BLaER1 treated with 17β-estradiol and CSF1 and Interleukin-3, amounts not matched to agents 10 nM and 100 nM (cell line): ENCODE results near the gene IL20.

Experiments used
- H3K27ac ChIP-seq, 11 experiments: shearing (Covaris generic); formaldehyde crosslinking; 2 replicates each; pipeline ENCODE4 v1.8.1; 2022
- H3K27me3 ChIP-seq, 11 experiments: shearing (Covaris generic); formaldehyde crosslinking; 2 replicates each; pipeline ENCODE4 v1.8.1; 2022
- H3K36me3 ChIP-seq, 11 experiments: shearing (Covaris generic); formaldehyde crosslinking; 2 replicates each; pipeline ENCODE4 v1.8.1; 2022
- H3K4me1 ChIP-seq, 10 experiments: shearing (Covaris generic); formaldehyde crosslinking; 2 replicates each; pipeline ENCODE4 v1.8.1; 2022
- H3K4me2 ChIP-seq, 11 experiments: shearing (Covaris generic); formaldehyde crosslinking; 2 replicates each; pipeline ENCODE4 v1.8.1; 2022
- H3K4me3 ChIP-seq, 10 experiments: shearing (Covaris generic); formaldehyde crosslinking; 2 replicates each; pipeline ENCODE4 v1.8.1; 2022
- H3K9ac ChIP-seq, 11 experiments: shearing (Covaris generic); formaldehyde crosslinking; 2 replicates each; pipeline ENCODE4 v1.8.1; 2022
- H3K9me3 ChIP-seq, 11 experiments: shearing (Covaris generic); formaldehyde crosslinking; replicated peaks in 1 of 11; 2 replicates each; pipeline ENCODE4 v1.8.1; 2022
- H4K20me1 ChIP-seq, 11 experiments: shearing (Covaris generic); formaldehyde crosslinking; 2 replicates each; pipeline ENCODE4 v1.8.1; 2022
- Cebpa-rat ChIP-seq, 11 experiments: shearing (Covaris generic); IDR thresholded peaks; 2 replicates each; pipeline ENCODE4 v1.8.1; 2022

Gene IL20

GRCh38 chr1:206860165-206860564 lies 5.3 kb upstream of the IL20 start:
- Histone ChIP-seq H3K36me3 (no peaks in the 10 kb centered on the region), H3K9ac (no peak overlapping the region), H3K4me3 (no peak overlapping the region), H3K27ac (no peak overlapping the region), H3K9me3 (no peaks in the 10 kb centered on the region; a peak in 1 of 22 replicates), H3K27me3 (no peaks in the 10 kb centered on the region), H3K4me1 (peaks cover 11 to 21% (median 13%) of the 10 kb centered on the region in 10 experiments), H3K4me2 (no peak overlapping the region), H4K20me1 (no peaks in the 10 kb centered on the region)
- TF ChIP-seq Cebpa-rat (IDR thresholded peaks at IDR 0.05), result no peak

- Histone ChIP-seq H3K27me3 (no peaks in the 10 kb centered on the region), H3K9me3 (no peaks in the 10 kb centered on the region)
Observed at GRCh38 chr1:206863266-206863665, 2.2 kb upstream of the IL20 start.

GRCh38 chr1:206866062-206866461 lies 639 bp downstream of the IL20 start:
- H3K4me1 ChIP-seq, result peaks cover 0 to 16% (median 11%) of the 10 kb centered on the region in 10 experiments; a peak in 17 of 20 replicates
- no peaks in the 10 kb centered on the region for H3K36me3 ChIP-seq
- H3K4me3 ChIP-seq, result no peak overlapping the region
- no peak overlapping the region for H3K4me2 ChIP-seq
- TF ChIP-seq Cebpa-rat (IDR thresholded peaks at IDR 0.05), result no peak
- H3K9me3 ChIP-seq, result no peaks in the 10 kb centered on the region
- no peak overlapping the region for H3K27ac ChIP-seq
- no peaks in the 10 kb centered on the region for H4K20me1 ChIP-seq
- H3K9ac ChIP-seq, result no peak overlapping the region
- H3K27me3 ChIP-seq, result no peaks in the 10 kb centered on the region

More at GRCh38 chr1:206863266-206863665, 2.2 kb upstream of the IL20 start:
- Histone ChIP-seq H3K4me2 (no peak overlapping the region), H4K20me1 (no peaks in the 10 kb centered on the region), H3K36me3 (no peaks in the 10 kb centered on the region), H3K4me1 (peaks cover 11 to 14% (median 13%) of the 10 kb centered on the region in 10 experiments), H3K4me3 (no peak overlapping the region), H3K9ac (no peak overlapping the region), H3K27ac (no peak overlapping the region)
- no peak for TF ChIP-seq Cebpa-rat (IDR thresholded peaks at IDR 0.05)

GRCh38 chr1:206867239-206867638 lies 1.8 kb downstream of the IL20 start:
- Histone ChIP-seq H3K4me3 (no peak overlapping the region), H3K4me1 (peaks cover 0 to 16% (median 11%) of the 10 kb centered on the region in 10 experiments; a peak in 17 of 20 replicates), H3K27me3 (no peaks in the 10 kb centered on the region), H3K9ac (no peak overlapping the region), H3K27ac (no peak overlapping the region), H3K4me2 (no peak overlapping the region), H4K20me1 (no peaks in the 10 kb centered on the region), H3K36me3 (no peaks in the 10 kb centered on the region), H3K9me3 (peaks cover 4 to 10% (median 6%) of the 10 kb centered on the region in 11 experiments; a peak in 19 of 22 replicates)
- TF ChIP-seq Cebpa-rat (IDR thresholded peaks at IDR 0.05), result no peak

GRCh38 chr1:206867716-206868115 lies 2.3 kb downstream of the IL20 start:
- TF ChIP-seq Cebpa-rat (IDR thresholded peaks at IDR 0.05), result no peak
- H3K9me3 ChIP-seq, result peaks cover 7 to 14% (median 11%) of the 10 kb centered on the region in 11 experiments; a peak in 20 of 22 replicates
- no peak overlapping the region for H3K9ac ChIP-seq
- H3K27me3 ChIP-seq, result no peaks in the 10 kb centered on the region
- H3K4me3 ChIP-seq, result no peak overlapping the region
- H3K4me2 ChIP-seq, result no peak overlapping the region
- H3K27ac ChIP-seq, result no peak overlapping the region
- H4K20me1 ChIP-seq, result no peaks in the 10 kb centered on the region
- H3K36me3 ChIP-seq, result no peaks in the 10 kb centered on the region
- peaks cover 0 to 16% (median 11%) of the 10 kb centered on the region in 10 experiments; a peak in 17 of 20 replicates for H3K4me1 ChIP-seq

- H3K27me3 ChIP-seq, result no peaks in the 10 kb centered on the region
Observed at GRCh38 chr1:206868264-206868663, 2.8 kb downstream of the IL20 start.

GRCh38 chr1:206872139-206872538 lies 6.7 kb downstream of the IL20 start:
- Histone ChIP-seq H4K20me1 (no peaks in the 10 kb centered on the region), H3K27ac (no peak overlapping the region), H3K27me3 (no peaks in the 10 kb centered on the region), H3K9me3 (peaks cover 29 to 48% (median 41%) of the 10 kb centered on the region in 11 experiments), H3K9ac (no peak overlapping the region), H3K4me2 (no peak overlapping the region), H3K36me3 (no peaks in the 10 kb centered on the region), H3K4me1 (peaks cover 0 to 16% (median 11%) of the 10 kb centered on the region in 10 experiments; a peak in 17 of 20 replicates), H3K4me3 (no peak overlapping the region)
- TF ChIP-seq Cebpa-rat (IDR thresholded peaks at IDR 0.05), result no peak

More at GRCh38 chr1:206868264-206868663, 2.8 kb downstream of the IL20 start:
- Histone ChIP-seq H3K36me3 (no peaks in the 10 kb centered on the region), H3K4me1 (peaks cover 0 to 16% (median 11%) of the 10 kb centered on the region in 10 experiments; a peak in 17 of 20 replicates), H4K20me1 (no peaks in the 10 kb centered on the region), H3K4me2 (no peak overlapping the region), H3K9ac (no peak overlapping the region), H3K9me3 (peaks cover 7 to 18% (median 15%) of the 10 kb centered on the region in 11 experiments; a peak in 20 of 22 replicates), H3K4me3 (no peak overlapping the region), H3K27ac (no peak overlapping the region)
- TF ChIP-seq Cebpa-rat (IDR thresholded peaks at IDR 0.05), result no peak

- no peak overlapping the region for H3K27ac ChIP-seq
- TF ChIP-seq Cebpa-rat (IDR thresholded peaks at IDR 0.05), result no peak
- H3K4me3 ChIP-seq, result no peak overlapping the region
- H3K36me3 ChIP-seq, result 0 out of 22 replicates have a peak, but pooled peaks cover 0 to 3% (median 0%) of the 10 kb centered on the region in 11 experiments
- no peak overlapping the region for H3K4me2 ChIP-seq
- H4K20me1 ChIP-seq, result no peaks in the 10 kb centered on the region
- no peak overlapping the region for H3K9ac ChIP-seq
- no peaks in the 10 kb centered on the region for H3K27me3 ChIP-seq
- peaks cover 0 to 16% (median 11%) of the 10 kb centered on the region in 10 experiments; a peak in 17 of 20 replicates for H3K4me1 ChIP-seq
- H3K9me3 ChIP-seq, result peaks cover 44 to 63% (median 56%) of the 10 kb centered on the region in 11 experiments
Observed at GRCh38 chr1:206873603-206874188, 8.3 kb downstream of the IL20 start.

GRCh38 chr1:206875752-206876377 lies 10.4 kb downstream of the IL20 start:
- H3K27me3 ChIP-seq, result no peaks in the 10 kb centered on the region
- peaks cover 48 to 77% (median 67%) of the 10 kb centered on the region in 11 experiments for H3K9me3 ChIP-seq
- peaks cover 0 to 1% (median under 1%) of the 10 kb centered on the region in 10 experiments; a peak in 9 of 20 replicates for H3K4me1 ChIP-seq
- no peak overlapping the region for H3K4me3 ChIP-seq
- H3K4me2 ChIP-seq, result no peak overlapping the region
- 0 out of 22 replicates have a peak, but pooled peaks cover 0 to 3% (median 0%) of the 10 kb centered on the region in 11 experiments for H3K36me3 ChIP-seq
- no peak overlapping the region for H3K9ac ChIP-seq
- H4K20me1 ChIP-seq, result no peaks in the 10 kb centered on the region
- H3K27ac ChIP-seq, result no peak overlapping the region
- TF ChIP-seq Cebpa-rat (IDR thresholded peaks at IDR 0.05), result no peak
